ENCODE data around the gene SNX8. TPM values are rescaled to one million over a fixed set of nuclear protein-coding genes. Genes with fewer than 3 reads are reported as not detected.

The SNX8 gene
- total RNA-seq, 1 donor from 2014 or later: 23.7 TPM

- DNase-seq (ENCODE audit: low spot score): no peak
Measured at GRCh38 chr7:2264158-2264557, 50.1 kb downstream of the SNX8 start.

- no peak for DNase-seq (ENCODE audit: low spot score)
Measured at GRCh38 chr7:2263176-2263575, 51.1 kb downstream of the SNX8 start.

- no peak for DNase-seq (ENCODE audit: low spot score)
Measured at GRCh38 chr7:2261611-2262010, 52.6 kb downstream of the SNX8 start.

GRCh38 chr7:2260820-2261219 lies 53.4 kb downstream of the SNX8 start:
- no peak for DNase-seq (ENCODE audit: low spot score)

- DNase-seq (ENCODE audit: low spot score): no peak
Measured at GRCh38 chr7:2259480-2259879, 54.8 kb downstream of the SNX8 start.

GRCh38 chr7:2258661-2259365 lies 55.4 kb downstream of the SNX8 start:
- no peak for DNase-seq (ENCODE audit: low spot score)

GRCh38 chr7:2257651-2258050 lies 56.6 kb downstream of the SNX8 start:
- DNase-seq (ENCODE audit: low spot score): no peak

- DNase-seq (ENCODE audit: low spot score): no peak
Measured at GRCh38 chr7:2257046-2257551, 57.1 kb downstream of the SNX8 start.

GRCh38 chr7:2256306-2257045 lies 57.8 kb downstream of the SNX8 start:
- DNase-seq (ENCODE audit: low spot score): no peak

GRCh38 chr7:2255145-2256139 lies 58.8 kb downstream of the SNX8 start:
- no peak for DNase-seq (ENCODE audit: low spot score)

GRCh38 chr7:2254429-2255144 lies 59.7 kb downstream of the SNX8 start:
- no peak for DNase-seq (ENCODE audit: low spot score)

GRCh38 chr7:2253525-2254244 lies 60.6 kb downstream of the SNX8 start:
- DNase-seq (ENCODE audit: low spot score): no peak

- DNase-seq (ENCODE audit: low spot score): no peak
Measured at GRCh38 chr7:2253021-2253420, 61.2 kb downstream of the SNX8 start.

- DNase-seq (ENCODE audit: low spot score): no peak
Measured at GRCh38 chr7:2251841-2252771, 62.1 kb downstream of the SNX8 start.

GRCh38 chr7:2251381-2251780 lies 62.9 kb downstream of the SNX8 start:
- no peak for DNase-seq (ENCODE audit: low spot score)

GRCh38 chr7:2249744-2250323 lies 64.4 kb downstream of the SNX8 start:
- DNase-seq (ENCODE audit: low spot score): no peak

- DNase-seq (ENCODE audit: low spot score): peak; percentile 67
Measured at GRCh38 chr7:2248984-2249694, 65.1 kb downstream of the SNX8 start.
